Astrocyte of the hippocampus (primary cell): ENCODE results near the gene FAF1.
"Not testable (repeated sequence)": the region's sequence is repeated elsewhere in the genome, so short reads cannot be mapped to it uniquely, and the experiment has no call there.

Source experiments
- DNase-seq: peaks from one replicate; pipeline ENCODE4 v3.0.0; 2011; ENCODE audit warnings: low read depth, low spot score

Gene FAF1

DNA sequence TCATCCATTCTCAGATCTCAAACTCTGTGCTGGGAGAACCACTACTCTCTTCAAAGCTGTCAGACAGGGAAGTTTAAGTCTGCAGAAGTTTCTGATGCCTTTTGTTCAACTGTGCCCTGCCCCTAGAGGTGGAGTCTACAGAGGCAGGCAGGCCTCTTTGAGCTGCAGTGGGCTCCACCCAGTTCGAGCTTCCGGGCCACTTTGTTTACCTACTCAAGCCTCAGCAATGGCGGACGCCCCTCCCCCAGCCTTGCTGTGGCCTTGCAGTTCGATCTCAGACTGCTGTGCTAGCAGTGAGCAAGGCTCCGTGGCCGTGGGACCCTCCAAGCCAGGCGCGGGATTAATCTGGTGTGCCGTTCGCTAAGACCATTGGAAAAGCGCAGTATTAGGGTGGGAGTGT is 49.7 kb downstream of the FAF1 start:
- DNase-seq: not testable (repeated sequence)

DNA sequence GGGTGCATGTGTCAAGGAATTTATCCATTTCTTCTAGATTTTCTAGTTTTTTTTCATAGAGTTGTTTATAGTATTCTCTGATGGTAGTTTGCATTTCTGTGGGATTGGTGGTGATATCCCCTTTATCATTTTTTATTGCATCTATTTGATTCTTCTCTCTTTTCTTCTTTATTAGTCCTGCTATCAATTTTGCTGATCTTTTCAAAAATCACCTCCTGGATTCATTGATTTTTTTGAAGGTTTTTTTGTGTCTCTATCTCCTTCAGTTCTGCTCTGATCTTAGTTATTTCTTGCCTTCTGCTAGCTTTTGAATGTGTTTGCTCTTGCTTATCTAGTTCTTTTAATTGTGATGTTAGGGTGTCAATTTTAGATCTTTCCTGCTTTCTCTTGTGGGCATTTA is 52.5 kb downstream of the FAF1 start:
- DNase-seq: not testable (repeated sequence)

DNA sequence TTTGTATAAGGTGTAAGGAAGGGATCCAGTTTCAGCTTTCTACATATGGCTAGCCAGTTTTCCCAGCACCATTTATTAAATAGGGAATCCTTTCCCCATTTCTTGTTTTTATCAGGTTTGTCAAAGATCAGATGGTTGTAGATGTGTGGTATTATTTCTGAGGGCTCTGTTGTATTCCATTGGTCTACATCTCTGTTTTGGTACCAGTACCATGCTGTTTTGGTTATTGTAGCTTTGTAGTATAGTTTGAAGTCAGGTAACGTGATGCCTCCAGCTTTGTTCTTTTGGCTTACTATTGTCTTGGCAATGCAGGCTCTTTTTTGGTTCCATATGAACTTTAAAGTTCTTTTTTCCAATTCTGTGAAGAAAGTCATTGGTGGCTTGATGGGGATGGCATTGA is 54.0 kb downstream of the FAF1 start:
- DNase-seq: not testable (repeated sequence)

DNA sequence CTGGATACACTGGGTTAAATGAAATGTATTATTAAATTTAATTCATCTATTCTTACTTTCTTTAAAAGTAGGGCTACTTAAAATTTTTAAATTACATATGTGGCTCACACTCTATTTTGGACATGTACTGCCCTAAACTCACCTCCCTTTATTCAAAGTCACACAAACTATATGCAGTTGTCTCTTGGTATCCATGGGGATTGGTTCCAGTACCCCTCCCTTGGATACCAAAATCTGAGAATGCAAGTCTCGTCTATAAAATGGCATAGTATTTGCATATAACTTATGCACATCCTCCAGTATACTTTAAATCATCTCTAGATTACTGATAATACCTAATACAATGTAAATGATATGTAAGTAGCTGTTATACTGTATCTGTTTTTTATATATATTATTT is 57.6 kb downstream of the FAF1 start:
- DNase-seq: no peak

DNA sequence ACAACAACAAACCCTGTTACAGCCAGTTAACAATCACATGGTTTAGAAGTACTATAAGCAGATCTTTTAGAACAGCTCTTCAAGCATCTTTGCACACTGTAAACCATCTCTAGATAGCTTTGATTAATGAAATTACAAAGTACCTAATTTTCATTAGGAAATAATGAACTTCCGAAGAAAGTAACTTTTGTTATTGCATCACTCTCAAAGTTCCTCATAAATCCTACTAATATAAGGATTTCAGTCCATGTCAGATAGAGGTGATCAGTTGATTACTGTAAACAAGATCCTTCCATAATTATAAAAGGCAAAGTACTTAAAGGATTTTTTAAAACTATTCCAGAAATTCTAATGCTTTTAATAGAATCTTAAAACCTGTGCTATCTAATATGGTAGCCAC is 58.2 kb downstream of the FAF1 start:
- DNase-seq: no peak

DNA sequence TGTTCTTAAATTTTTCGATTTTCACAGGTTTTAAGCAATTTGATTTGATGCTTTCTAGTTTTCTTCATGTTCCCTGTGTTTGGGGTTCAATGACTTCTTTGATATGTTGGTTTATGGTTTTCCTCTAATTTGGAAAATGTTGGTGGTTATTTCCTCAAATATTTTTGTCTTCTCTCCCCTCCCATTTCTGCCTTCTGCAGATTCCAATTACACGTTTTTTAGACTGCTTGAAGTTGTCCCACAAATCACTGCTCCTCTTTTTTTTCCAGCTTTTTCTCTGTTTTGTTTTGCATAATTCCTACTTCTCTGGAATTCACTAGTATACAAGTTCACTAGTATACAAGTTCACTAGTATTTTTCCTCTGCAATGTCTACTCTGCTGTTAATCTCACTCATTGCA is 61.3 kb downstream of the FAF1 start:
- DNase-seq: no peak

DNA sequence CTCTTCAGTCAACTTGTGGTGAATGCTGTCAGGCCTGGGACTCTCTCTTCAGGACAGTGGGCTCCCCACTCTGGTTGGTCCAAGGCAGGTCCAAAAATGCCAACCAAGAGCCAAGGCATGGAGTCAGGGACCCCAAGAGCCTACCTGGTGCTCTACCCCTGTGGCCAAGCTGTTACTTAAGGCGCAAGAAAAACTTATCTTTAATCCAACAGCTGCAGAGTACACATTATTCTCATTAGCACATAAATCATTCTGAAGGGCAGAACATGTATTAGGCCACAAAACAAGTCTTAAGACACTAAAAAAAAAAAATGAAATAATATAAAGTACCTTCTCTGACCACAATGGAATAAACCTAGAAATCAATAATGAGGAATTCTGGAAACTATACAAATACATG is 65.7 kb downstream of the FAF1 start:
- no peak for DNase-seq

DNA sequence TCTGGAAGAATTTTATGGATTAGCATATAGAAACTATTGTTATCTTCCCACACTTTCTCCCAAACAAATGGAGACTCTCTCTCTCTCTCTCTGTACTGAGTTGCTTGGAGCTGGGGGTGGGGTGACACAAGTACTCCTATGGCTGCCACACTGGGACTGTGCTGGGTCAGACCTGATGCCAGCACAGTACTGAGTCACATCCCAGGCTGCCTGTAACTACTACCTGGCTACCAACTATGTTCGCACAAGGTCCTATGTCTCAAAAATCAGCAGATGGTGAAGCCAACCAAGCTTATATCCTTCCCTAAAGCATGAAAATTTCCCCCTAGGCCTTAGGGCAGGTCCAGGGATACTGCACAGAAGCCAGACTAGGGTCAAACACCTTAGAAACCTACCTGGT is 66.6 kb downstream of the FAF1 start:
- DNase-seq: no peak

DNA sequence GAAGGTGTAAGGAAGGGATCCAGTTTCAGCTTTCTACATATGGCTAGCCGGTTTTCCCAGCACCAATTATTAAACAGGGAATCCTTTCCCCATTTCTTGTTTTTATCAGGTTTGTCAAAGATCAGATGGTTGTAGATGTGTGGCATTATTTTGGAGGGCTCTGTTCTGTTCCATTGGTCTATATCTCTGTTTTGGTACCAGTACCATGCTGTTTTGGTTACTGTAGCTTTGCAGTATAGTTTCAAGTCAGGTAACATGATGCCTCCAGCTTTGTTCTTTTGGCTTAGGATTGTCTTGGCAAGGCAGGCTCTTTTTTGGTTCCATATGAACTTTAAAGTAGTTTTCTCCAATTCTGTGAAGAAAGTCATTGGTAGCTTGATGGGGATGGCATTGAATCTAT is 72.5 kb downstream of the FAF1 start:
- not testable (repeated sequence) for DNase-seq

DNA sequence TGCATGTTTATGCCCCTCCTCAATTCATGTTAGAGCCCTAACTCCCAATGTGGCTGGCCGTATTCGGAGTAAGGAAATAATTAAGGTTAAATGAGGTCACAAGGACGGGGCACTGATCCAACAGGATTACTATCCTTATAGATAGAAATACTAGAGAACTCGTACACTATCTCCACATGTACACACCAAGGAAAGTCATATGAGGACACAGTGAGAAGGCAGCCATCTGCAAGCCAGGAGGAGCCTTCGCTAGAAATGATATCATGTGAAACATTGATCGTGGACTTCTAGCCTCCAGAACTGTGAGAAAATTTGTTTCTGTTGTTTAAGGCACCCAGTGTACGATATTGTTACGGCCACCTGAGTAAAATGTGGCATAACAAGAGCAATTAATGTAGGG is 79.7 kb downstream of the FAF1 start:
- DNase-seq: no peak

DNA sequence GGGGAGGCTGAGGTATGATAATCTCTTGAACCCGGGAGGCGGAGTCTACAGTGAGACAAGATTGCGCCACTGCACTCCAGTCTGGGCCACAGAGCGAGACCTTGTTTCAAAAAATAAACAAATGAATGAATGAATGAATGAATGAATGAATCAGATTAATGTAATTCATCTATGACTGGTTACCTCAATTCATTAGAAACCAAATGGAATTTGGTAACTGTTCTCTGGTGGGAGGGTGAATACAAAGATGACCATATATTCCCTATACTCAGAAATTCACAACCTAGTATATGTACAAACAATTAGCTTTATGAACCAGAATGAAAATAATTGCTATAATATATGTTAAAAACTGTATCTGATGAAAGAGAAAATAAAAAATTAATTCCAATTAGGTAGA is 80.9 kb downstream of the FAF1 start:
- no peak for DNase-seq

DNA sequence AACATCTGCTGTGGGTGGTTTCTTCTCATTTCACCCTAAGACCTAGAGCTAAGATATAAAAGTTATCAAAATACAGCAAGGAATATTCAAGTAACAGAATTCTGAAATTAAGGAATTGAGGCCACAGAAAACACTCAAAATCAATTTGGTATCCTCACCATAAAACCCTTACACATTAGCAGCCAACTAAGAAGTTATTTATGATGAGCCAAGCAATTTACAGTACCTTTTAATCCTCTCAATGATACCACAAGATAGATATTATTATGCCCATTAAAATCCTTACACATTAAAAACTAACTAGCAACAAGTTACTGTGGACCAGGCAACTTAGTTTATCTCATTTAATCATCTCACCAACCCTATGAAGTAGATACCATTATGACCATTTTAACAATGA is 81.6 kb downstream of the FAF1 start:
- DNase-seq: no peak

DNA sequence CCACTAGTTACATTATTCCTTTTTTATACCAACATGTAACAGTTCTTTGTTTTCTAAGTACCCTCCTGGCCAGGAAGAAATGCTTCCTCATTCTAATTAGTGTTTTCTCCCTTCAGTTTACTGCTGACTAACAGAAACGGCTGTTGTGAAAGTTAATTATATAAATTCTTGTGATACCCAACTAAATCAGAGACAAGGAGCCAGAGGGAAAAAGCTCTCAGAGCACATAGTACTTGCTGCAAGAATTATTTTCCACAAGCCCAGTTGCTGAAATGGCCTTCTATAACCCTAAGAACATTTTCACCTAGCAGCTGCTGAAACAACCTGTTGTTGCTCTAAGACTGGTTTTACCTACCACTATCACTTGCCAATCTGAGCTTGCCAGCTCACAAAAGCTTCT is 82.4 kb downstream of the FAF1 start:
- DNase-seq: no peak

DNA sequence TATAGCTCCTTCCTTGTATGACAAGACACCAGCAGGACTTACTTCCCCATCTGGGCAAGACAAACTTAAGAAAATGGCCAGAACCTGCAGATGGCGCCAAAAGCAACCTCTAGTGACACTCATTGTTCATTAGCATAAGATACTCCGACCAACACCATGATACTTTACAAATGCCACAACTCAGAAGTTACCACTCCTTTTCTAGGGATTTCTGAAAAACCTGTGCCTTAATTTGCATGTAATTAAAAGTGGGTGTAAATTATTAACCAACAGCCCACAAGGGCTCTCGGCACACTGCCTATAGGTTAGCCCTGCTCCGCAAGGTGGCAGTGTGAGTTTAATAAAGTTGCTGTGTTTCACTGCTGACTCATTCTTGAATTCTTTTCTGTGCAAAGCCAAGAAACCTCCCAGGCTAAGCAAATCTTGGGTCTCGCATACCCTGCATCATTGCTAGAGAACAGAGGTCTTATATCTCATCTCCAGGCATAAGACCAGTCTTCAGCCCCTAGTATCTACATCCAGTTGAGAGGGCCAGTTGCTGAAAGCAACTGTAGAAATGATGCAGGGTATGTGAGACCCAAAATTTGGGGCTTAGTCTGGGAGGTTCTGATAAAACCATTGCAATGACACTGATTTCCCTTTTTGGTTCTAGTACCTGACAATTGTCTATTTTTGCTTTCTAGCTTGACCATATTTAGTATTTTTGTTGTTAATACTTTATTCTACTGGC is 86.4 kb downstream of the FAF1 start:
- DNase-seq: peak; percentile 83

DNA sequence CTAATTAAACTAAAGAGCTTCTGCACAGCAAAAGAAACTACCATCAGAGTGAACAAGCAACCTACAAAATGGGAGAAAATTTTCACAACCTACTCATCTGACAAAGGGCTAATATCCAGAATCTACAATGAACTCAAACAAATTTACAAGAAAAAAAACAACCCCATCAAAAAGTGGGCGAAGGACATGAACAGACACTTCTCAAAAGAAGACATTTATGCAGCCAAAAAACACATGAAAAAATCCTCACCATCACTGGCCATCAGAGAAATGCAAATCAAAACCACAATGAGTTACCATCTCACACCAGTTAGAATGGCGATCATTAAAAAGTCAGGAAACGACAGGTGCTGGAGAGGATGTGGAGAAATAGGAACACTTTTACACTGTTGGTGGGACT is 95.2 kb downstream of the FAF1 start:
- not testable (repeated sequence) for DNase-seq

DNA sequence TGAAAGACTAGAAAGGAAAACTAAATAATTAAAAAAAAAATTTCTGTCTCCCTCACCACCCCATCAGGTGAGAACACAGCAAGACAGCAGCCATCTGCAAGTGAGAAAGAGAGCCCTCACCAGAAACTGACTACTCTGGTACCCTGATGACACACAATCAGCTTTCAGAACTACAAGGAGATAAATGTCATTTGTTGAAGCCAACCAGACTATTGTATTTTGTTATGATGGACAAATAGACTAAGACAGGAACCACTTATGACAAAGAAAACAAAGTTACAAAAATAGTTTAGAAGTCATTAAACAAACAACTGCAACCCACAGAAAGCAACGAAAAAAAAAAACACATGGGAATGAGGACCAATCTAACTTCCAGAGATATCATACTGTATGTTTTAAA is 98.3 kb downstream of the FAF1 start:
- no peak for DNase-seq

DNA sequence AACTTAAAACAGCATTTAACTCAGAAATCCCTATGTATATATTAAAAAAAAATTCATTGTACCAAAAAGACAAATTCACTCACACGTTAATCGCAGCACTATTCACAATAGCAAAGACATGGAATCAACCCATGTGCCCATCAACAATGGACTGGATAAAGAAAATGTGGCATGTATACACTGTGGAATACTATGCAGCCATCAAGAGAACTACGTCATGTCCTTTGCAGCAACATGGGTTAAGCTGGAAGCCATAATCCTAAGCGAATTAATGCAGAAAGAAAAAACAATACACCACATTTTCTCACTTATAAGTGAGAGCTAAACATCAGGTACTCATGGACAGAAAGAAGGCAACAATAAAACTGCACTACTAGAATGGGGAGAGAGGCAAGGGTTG is 99.4 kb downstream of the FAF1 start:
- no peak for DNase-seq

DNA sequence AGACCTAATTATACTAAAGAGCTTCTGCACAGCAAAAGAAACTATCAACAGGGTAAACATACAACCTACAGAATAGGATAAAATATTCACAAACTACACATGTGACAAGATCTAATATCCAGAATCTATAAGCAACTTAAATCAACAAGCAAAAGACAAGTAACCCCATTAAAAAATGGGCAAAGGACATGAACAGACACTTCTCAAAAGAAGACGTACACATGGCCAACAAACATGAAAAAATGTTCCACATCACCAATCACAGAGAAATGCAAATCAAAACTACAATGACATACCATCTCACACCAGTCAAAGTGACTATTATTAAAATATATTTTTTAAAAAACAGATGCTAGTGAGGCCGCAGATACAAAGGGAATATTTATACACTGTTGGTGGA is 99.8 kb downstream of the FAF1 start:
- DNase-seq: no peak

DNA sequence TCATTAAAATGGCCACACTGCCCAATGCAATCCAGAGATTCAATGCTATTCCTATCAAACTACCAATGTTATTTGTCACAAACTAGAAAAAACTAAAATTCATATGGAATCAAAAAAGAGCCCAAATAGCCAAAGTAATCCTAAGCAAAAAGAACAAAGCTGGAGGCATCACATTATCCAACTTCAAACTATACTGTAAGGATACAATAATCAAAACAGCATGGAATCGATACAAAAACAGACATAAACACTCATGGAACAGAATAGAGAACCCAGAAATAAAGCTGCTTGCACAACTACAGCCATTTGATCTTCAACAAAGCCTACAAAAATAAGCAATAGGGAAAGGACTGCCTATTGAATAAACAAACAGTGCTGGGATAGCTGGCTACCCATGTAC is 100.4 kb downstream of the FAF1 start:
- DNase-seq: no peak

DNA sequence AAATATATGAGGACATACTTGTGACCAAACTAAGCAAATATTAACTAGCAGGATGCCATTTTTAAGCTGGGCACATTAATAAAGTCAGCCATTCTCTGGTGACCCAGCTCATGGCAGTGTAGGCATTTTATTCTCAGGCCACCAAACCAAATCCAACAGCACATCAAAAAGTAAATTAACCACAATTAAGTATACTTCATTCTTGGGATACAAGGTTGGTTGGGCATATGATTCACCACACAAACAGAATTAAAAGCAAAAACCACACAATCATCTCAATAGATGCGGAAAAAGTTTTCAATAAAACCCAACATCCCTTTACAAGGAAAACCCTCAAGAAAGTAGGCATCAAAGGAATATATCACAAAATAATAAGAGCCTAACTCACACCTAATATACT is 101.3 kb downstream of the FAF1 start:
- DNase-seq: peak; percentile 61

DNA sequence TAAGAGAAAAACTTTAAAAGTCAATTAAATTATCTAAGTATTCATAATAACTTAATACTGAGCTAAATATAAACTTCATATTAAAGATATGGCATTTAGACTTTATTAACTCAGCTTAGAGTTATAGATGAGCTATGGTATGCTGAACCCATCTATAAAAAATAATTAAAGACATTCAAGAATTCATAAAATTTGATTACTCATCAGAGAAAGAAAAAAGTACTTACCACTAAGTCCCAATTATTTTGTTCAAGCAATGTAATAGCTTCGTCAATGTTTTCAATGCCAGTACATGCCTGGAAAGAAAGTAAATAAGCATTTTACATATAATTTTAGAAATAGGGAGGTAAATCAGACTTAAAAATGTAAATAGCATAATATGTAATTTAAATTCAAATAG is 102.4 kb downstream of the FAF1 start:
- DNase-seq: no peak

DNA sequence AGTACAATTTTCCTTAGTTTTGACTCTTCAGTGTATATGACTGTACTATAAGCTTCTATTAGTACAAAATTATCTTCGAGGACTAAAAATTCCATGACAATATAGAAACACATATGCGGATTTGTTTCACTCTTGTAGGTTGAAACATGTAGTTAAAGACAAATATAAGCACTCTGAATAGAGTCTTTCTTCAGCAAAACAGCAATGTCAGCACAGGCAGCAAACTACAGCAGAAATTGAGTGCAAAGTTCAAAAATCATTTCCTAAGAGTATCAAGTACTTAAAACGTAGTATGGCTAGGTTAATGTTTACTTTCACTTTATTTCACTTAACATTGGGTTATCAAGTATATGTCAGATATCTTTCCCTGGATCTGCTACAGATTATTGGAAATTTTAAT is 106.7 kb downstream of the FAF1 start:
- DNase-seq: no peak

DNA sequence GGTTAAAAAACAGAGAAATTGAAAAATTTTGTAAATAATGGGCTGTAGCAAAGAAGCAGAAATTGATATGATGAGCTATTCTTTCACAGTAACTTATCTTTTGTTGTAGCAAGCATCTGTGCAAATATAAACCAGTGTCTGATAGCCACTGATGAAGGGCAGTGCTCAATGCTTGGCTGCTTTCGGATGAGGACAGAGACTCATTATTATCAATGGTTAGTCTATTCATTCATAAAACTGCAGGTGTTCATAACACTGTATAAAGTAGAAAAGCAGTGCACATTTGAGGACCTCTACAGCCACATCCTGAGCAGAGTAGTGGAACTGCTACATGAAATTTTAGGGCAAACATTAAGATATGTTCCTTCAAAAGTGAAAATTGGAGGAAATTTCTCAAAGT is 107.2 kb downstream of the FAF1 start:
- no peak for DNase-seq

DNA sequence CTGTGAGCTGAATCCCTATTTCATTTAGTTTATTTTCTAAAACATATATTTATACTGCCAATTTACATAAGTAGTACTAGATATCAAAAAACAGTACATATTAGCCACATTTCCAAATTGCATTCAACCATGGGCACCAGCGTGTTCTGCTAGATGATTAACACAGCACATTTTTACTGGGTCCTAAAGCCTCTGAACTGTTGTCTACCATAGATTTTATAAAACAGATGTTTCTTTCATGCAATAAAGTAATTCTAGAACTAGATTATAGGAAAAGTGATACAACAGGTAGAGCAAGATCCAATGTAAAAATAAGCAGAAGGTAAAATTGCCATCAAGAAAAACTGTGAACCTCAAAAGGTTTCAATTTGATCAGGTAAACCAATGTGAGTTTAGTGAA is 108.6 kb downstream of the FAF1 start:
- DNase-seq: no peak
